HL-60 (cell line): ENCODE results near the gene CAMTA1.

Experiments
- DNase-seq, 2 experiments: peaks; one replicate each; pipeline ENCODE4 v3.0.0-alpha.2; 2010 to 2020; ENCODE audit warnings: low read depth in 1 of 2, low spot score in 1 of 2
- H3K27ac ChIP-seq: fragments of 250-450 bp; sonication (Bioruptor Pico); replicated peaks from 2 replicates; pipeline ENCODE4 v1.5.1; 2020; ENCODE audit warnings: mild to moderate bottlenecking, moderate library complexity
- H3K27me3 ChIP-seq: fragments of 250-450 bp; sonication (Bioruptor Pico); 2 replicates; pipeline ENCODE4 v1.5.1; 2021; ENCODE audit warnings: mild to moderate bottlenecking, moderate library complexity; ENCODE audit not compliant: insufficient read depth, poor library complexity, severe bottlenecking
- H3K4me3 ChIP-seq: replicated peaks from 2 replicates; pipeline ENCODE4 v1.5.1; 2011; ENCODE audit warnings: mild to moderate bottlenecking, control low read depth, low read length; ENCODE audit not compliant: insufficient read depth
- GABPA ChIP-seq: IDR thresholded peaks from 2 replicates; pipeline ENCODE4 v1.6.1; 2012; ENCODE audit warnings: low read depth
- POLR2AphosphoS5 ChIP-seq: IDR thresholded peaks from 2 replicates; pipeline ENCODE4 v1.6.1; 2012; ENCODE audit warnings: low read depth
- SPI1 ChIP-seq: IDR thresholded peaks from 2 replicates; pipeline ENCODE4 v1.6.1; 2012; ENCODE audit warnings: low read depth, mild to moderate bottlenecking, borderline replicate concordance
- TF ChIP-seq, protein P1 (sequence below): IDR thresholded peaks from 2 replicates; pipeline ENCODE4 v1.6.1; 2012; ENCODE audit warnings: low read depth; ENCODE audit not compliant: insufficient replicate concordance
- TF ChIP-seq, protein P2 (sequence below): IDR thresholded peaks from one replicate; pipeline ENCODE4 v1.5.1; 2011; ENCODE audit warnings: low read length, control low read depth, inconsistent platforms; ENCODE audit not compliant: insufficient read depth

The CAMTA1 gene

DNA sequence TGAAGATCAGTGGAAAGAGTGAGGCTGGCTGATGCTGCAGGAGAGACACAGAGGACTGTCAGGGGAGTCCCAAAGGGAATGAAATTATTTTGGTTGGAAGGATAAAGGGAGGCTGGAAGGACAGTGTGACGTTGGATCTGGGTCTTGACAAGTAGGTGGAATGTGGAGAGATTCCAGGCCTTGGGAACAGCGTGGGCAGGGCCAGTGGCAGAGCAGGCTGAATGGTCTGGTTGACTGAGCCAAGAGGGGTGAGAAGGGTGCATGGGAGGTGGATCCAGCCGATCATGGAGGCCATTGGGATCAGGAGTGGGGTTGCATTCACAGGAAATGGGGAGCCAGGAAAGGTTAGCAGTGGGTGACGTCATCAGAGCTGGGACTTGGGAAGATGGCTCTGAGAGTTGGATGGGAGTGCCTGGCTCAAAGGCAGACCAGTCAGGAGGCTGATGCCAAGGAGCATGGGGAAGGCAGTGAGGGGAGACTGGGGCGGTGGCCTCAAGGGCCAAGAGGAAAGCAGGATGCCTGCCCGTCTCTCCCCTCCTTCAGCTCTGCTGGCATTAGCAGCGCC is 839.6 kb downstream of the CAMTA1 start:
- no peak for DNase-seq
- Histone ChIP-seq H3K27me3 (peaks cover 2% of the 10 kb centered on the region), H3K27ac (no peak overlapping the region), H3K4me3 (no peak overlapping the region)
- no peak for TF ChIP-seq GABPA
- TF ChIP-seq, protein P1, sequence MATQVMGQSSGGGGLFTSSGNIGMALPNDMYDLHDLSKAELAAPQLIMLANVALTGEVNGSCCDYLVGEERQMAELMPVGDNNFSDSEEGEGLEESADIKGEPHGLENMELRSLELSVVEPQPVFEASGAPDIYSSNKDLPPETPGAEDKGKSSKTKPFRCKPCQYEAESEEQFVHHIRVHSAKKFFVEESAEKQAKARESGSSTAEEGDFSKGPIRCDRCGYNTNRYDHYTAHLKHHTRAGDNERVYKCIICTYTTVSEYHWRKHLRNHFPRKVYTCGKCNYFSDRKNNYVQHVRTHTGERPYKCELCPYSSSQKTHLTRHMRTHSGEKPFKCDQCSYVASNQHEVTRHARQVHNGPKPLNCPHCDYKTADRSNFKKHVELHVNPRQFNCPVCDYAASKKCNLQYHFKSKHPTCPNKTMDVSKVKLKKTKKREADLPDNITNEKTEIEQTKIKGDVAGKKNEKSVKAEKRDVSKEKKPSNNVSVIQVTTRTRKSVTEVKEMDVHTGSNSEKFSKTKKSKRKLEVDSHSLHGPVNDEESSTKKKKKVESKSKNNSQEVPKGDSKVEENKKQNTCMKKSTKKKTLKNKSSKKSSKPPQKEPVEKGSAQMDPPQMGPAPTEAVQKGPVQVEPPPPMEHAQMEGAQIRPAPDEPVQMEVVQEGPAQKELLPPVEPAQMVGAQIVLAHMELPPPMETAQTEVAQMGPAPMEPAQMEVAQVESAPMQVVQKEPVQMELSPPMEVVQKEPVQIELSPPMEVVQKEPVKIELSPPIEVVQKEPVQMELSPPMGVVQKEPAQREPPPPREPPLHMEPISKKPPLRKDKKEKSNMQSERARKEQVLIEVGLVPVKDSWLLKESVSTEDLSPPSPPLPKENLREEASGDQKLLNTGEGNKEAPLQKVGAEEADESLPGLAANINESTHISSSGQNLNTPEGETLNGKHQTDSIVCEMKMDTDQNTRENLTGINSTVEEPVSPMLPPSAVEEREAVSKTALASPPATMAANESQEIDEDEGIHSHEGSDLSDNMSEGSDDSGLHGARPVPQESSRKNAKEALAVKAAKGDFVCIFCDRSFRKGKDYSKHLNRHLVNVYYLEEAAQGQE = no peak
- no peak for TF ChIP-seq SPI1
- TF ChIP-seq, protein P2, sequence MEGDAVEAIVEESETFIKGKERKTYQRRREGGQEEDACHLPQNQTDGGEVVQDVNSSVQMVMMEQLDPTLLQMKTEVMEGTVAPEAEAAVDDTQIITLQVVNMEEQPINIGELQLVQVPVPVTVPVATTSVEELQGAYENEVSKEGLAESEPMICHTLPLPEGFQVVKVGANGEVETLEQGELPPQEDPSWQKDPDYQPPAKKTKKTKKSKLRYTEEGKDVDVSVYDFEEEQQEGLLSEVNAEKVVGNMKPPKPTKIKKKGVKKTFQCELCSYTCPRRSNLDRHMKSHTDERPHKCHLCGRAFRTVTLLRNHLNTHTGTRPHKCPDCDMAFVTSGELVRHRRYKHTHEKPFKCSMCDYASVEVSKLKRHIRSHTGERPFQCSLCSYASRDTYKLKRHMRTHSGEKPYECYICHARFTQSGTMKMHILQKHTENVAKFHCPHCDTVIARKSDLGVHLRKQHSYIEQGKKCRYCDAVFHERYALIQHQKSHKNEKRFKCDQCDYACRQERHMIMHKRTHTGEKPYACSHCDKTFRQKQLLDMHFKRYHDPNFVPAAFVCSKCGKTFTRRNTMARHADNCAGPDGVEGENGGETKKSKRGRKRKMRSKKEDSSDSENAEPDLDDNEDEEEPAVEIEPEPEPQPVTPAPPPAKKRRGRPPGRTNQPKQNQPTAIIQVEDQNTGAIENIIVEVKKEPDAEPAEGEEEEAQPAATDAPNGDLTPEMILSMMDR = no peak
- TF ChIP-seq POLR2AphosphoS5 = no peak

DNA sequence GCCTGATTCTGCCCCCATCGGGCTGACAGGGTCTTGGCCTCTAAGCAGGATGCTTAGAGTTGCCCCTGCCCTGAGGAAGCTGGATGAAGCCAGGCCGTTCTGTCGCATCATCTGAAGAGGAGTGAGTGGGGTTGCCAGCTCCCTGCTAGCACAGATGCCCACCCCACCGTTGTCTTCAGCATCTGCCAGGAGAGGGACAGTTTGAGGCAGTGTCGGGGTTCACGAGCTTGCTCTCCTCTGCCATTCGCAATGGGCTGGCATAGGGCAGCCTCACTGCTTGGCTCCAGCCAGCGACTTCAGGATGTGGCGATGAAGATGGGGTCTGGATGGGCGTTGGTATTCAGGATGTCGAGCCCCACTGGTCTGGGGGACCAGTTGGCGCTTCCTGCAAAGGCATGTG is 840.1 kb downstream of the CAMTA1 start:
- no peak for TF ChIP-seq POLR2AphosphoS5
- TF ChIP-seq GABPA = no peak
- TF ChIP-seq, protein P1 = no peak
- TF ChIP-seq SPI1 = no peak
- TF ChIP-seq, protein P2 = no peak
- H3K27me3 ChIP-seq = peaks cover 2% of the 10 kb centered on the region

DNA sequence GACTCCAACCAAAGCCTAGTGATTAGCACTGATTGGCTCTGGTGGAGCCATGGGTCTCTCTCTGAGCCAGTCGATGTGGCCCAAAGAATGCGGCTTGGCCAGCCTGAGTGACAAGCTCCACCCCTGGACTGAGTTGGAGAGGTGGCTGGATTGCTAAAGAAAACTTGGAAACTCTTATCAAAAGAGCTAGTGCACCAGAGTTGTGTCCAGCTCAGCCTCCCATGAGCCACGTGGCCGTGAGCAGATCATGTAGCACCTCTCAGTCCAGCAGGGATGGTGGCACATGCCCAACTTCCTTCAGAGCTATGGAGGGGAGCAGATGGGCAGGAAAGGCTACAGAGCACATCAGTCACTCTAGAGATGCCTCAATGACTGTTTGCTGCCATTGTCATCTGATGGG is 843.0 kb downstream of the CAMTA1 start:
- Histone ChIP-seq H3K27ac (no peak overlapping the region), H3K27me3 (peaks cover 2% of the 10 kb centered on the region), H3K4me3 (no peak overlapping the region)
- DNase-seq = no peak
- TF ChIP-seq GABPA = no peak
- TF ChIP-seq SPI1 = no peak
- no peak for TF ChIP-seq POLR2AphosphoS5
- TF ChIP-seq, protein P2 = no peak

More for the DNA sequence above, 840.1 kb downstream of the CAMTA1 start:
- Histone ChIP-seq H3K27ac (no peak overlapping the region), H3K4me3 (no peak overlapping the region)
- no peak for DNase-seq

DNA sequence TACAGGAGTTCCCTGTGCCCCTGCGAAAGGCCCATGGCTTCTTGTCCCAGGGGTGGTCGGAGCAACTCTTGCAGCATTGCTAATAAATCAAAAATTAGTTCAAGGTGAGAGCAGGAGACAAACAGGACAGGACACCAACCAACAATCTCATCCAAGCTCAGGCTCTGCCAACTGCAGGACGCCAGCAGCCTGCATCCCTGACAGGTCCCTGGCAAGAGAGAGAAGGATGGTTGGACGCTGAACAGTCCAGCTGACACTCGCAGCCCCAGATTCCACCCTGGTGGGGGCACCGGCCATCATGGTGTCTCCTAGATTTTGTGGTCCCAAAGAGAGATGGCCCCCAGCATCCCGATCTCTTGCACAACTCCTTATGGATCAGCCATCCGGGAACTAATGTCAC is 843.8 kb downstream of the CAMTA1 start:
- no peak for DNase-seq
- Histone ChIP-seq H3K27me3 (peaks cover 2% of the 10 kb centered on the region), H3K27ac (no peak overlapping the region), H3K4me3 (no peak overlapping the region)
- TF ChIP-seq POLR2AphosphoS5 = no peak
- TF ChIP-seq GABPA = no peak
- TF ChIP-seq, protein P1 = no peak
- TF ChIP-seq, protein P2 = no peak
- TF ChIP-seq SPI1 = no peak
